Measurements from ENCODE around the gene PROM1. TPM values are rescaled to one million over a fixed set of nuclear protein-coding genes. Genes with fewer than 3 reads are reported as not detected.

The PROM1 gene
- total and polyA plus RNA-seq, 2 of the 8 experiments (the other 6 are each of a cell fraction or from before 2014, with no cell fraction given), result 36.0 to 59.7 TPM

DNA sequence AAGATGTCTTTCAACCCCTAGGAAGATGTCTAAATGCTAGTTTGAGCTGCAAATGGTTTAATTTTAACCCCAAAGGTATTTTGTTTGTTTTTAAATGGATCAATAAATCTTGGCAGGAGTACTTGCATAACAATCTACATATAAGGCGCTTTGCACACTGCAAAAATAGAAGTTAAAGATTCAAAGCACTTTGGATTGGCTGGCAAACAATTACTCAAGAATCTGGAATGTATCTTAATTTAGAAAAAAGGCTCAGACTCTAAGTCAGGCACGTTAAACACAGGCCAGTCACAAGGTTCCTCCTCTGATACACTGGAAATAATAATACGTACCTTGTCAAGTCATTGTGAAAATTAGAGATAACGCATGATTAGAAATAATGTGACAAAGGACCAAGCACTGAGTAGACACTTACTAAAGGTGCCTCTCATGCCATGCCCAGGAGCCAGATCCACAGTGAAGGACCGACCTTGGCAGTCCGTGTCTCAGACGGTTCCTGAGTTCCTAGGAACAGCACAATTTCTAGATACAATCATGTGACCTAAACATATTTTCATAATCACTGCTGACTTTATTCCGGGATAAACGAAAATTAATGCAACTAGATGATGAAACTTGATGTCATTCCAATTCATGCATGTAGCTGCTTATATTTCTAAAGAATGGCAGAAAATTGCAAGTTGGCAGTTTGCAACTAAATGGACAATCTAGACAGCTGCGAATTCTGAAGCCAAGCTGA lies 49.6 kb downstream of the PROM1 start (continued):
- TF ChIP-seq, protein P1, sequence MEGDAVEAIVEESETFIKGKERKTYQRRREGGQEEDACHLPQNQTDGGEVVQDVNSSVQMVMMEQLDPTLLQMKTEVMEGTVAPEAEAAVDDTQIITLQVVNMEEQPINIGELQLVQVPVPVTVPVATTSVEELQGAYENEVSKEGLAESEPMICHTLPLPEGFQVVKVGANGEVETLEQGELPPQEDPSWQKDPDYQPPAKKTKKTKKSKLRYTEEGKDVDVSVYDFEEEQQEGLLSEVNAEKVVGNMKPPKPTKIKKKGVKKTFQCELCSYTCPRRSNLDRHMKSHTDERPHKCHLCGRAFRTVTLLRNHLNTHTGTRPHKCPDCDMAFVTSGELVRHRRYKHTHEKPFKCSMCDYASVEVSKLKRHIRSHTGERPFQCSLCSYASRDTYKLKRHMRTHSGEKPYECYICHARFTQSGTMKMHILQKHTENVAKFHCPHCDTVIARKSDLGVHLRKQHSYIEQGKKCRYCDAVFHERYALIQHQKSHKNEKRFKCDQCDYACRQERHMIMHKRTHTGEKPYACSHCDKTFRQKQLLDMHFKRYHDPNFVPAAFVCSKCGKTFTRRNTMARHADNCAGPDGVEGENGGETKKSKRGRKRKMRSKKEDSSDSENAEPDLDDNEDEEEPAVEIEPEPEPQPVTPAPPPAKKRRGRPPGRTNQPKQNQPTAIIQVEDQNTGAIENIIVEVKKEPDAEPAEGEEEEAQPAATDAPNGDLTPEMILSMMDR (IDR thresholded peaks at IDR 0.05; ENCODE audit: control extremely low read depth in 1 of 3, insufficient read depth in 1 of 3, low read depth in 1 of 3, low read length in 3 of 3), result no peak
- TF ChIP-seq GABPA (IDR thresholded peaks at IDR 0.05; ENCODE audit: borderline replicate concordance, insufficient read depth, low read length) (no peak), TAF7 (optimal IDR thresholded peaks at IDR 0.05; ENCODE audit: borderline replicate concordance, low read depth, low read length) (no peak), TAF1 (IDR thresholded peaks at IDR 0.05; ENCODE audit: low read depth, low read length) (no peak), EP300 (IDR thresholded peaks at IDR 0.05; ENCODE audit: borderline replicate concordance in 1 of 2, low read depth in 2 of 2, low read length in 2 of 2) (no peak), CREB1 (IDR thresholded peaks at IDR 0.05) (no peak), SAP30 (IDR thresholded peaks at IDR 0.05; ENCODE audit: insufficient read depth, insufficient replicate concordance, low read length) (no peak), CBX8 (IDR thresholded peaks at IDR 0.05; ENCODE audit: borderline replicate concordance, low read depth, low read length) (no peak)

Data from H1 (cell line).